HepG2 (cell line): ENCODE results near the gene PPP2R1B.

ENCODE experiments used
- SCMH1 ChIP-seq: sonication (generic); formaldehyde crosslinking; IDR thresholded peaks from 2 replicates; pipeline ENCODE4 v1.9.0; 2021; ENCODE audit warnings: missing genetic modification reagents, mild to moderate bottlenecking, borderline replicate concordance
- TF ChIP-seq, protein P1 (sequence below): sonication (generic); formaldehyde crosslinking; IDR thresholded peaks from 2 replicates; pipeline ENCODE4 v1.8.1; 2023; ENCODE audit warnings: mild to moderate bottlenecking, inconsistent platforms, moderate library complexity, missing genetic modification reagents, borderline replicate concordance

DNA sequence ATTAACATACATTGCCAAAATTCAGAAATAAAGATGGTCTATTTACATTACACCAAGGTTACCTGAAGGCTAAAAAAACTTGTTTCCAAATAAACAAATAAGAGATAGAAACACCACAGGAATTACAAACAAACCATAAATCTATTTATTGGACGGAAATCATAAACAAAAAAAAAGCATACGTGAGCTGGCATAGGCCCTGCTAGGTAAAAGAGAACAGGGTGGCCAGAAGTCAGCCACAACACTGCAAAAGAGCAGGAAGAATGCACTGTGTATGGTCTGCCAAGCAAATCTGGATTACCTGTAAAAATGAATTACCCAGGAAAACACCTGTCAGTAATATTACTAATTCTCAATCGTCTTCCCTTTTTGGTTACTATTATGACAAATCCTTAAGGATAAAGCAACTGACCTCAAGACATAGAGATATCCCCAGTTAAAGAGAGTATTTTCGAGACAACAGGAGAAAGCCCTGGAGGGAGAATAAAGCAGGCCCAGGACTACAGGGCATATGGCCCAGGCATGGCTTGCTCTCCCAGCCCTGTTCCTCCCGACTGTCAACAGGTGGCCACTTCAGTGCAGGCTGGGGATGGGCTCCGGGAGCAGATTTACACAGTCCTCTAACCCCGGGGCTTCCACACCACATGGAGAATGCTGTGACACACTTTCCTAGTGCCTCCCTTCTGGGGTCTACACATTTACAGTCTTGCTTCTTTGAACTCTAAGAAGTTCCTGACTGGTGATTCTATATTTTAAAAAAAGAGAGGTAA lies 18.0 kb downstream of the PPP2R1B start:
- no peak for TF ChIP-seq SCMH1 (CRISPR knock-in tag)
- TF ChIP-seq, protein P1, sequence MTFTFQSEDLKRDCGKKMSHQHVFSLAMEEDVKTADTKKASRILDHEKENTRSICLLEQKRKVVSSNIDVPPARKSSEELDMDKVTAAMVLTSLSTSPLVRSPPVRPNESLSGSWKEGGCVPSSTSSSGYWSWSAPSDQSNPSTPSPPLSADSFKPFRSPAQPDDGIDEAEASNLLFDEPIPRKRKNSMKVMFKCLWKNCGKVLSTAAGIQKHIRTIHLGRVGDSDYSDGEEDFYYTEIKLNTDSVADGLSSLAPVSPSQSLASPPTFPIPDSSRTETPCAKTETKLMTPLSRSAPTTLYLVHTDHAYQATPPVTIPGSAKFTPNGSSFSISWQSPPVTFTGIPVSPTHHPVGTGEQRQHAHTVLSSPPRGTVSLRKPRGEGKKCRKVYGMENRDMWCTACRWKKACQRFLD, result no peak
